Renal cortex interstitium (tissue), 3 donors: ENCODE data around the gene SUGP1. TPM values are rescaled to one million over a fixed set of nuclear protein-coding genes. Genes with fewer than 3 reads are reported as not detected.

Source experiments
- polyA plus RNA-seq, 3 donors: library from polyadenylated mRNA; unstranded; fragments of 120-200 nt; gene quantifications; one replicate each; pipeline ENCODE4 v1.2.1, GENCODE V29; 2013; ENCODE audit not compliant: insufficient read length in 3 of 3

Gene SUGP1
- polyA plus RNA-seq, 3 donors, result 50.4 to 65.1 (median 64.6) TPM

Other genes with a start within 250 kb of the SUGP1 start
- 10 to 100 TPM; 25.5 to 42.7 (median 36.7) TPM for gene TMEM161A, start 182.0 kb downstream of the SUGP1 start, polyA plus RNA-seq
- 1 to 10 TPM; 1.3 to 2.9 (median 1.6) TPM for gene MEF2B, start 150.2 kb downstream of the SUGP1 start, polyA plus RNA-seq
- 10 to 100 TPM; 14.8 to 30.0 (median 19.3) TPM for gene BORCS8, start 128.4 kb downstream of the SUGP1 start, polyA plus RNA-seq
- gene RFXANK, start 128.3 kb downstream of the SUGP1 start, polyA plus RNA-seq, result 10 to 100 TPM; 59.5 to 85.3 (median 74.6) TPM
- 10 to 100 TPM; 11.5 to 13.1 (median 12.6) TPM for gene NR2C2AP, start 117.1 kb downstream of the SUGP1 start, polyA plus RNA-seq
- gene NCAN, start 108.6 kb downstream of the SUGP1 start, polyA plus RNA-seq, result under 1 TPM; 0.03 to 0.39 (median 0.09) TPM
- 1 to 10 TPM; 2.3 to 4.7 (median 3.8) TPM for gene TM6SF2, start 47.2 kb downstream of the SUGP1 start, polyA plus RNA-seq
- 10 to 100 TPM; 45.0 to 85.6 (median 50.0) TPM for gene MAU2, start 320 bp upstream of the SUGP1 start, polyA plus RNA-seq
- 10 to 100 TPM; 46.4 to 58.0 (median 54.2) TPM for gene GATAD2A, start 85.2 kb upstream of the SUGP1 start, polyA plus RNA-seq
- gene TSSK6, start 195.0 kb upstream of the SUGP1 start, polyA plus RNA-seq, result 1 to 10 TPM in 2 of 3 donors, under 1 TPM in 1; 0.59 to 1.4 (median 1.3) TPM
- gene NDUFA13, start 195.7 kb upstream of the SUGP1 start, polyA plus RNA-seq, result 100 to 1,000 TPM; 241 to 343 (median 284) TPM
- gene YJEFN3, start 208.4 kb upstream of the SUGP1 start, polyA plus RNA-seq, result 10 to 100 TPM in 1 of 3 donors, 1 to 10 TPM in 2; 6.8 to 12.4 (median 9.3) TPM
- gene CILP2, start 217.8 kb upstream of the SUGP1 start, polyA plus RNA-seq, result under 1 TPM; 0.11 to 0.26 (median 0.12) TPM